PC-9 (cell line): ENCODE measurements around the gene CSF1R. TPM values are rescaled to one million over a fixed set of nuclear protein-coding genes. Genes with fewer than 3 reads are reported as not detected.

ENCODE experiments used
- BruUV-seq: library from RNA; stranded (reverse); fragments of 400-500 nt; replicated peaks from 2 replicates; lab custom pipeline; 2021; lab: Mats Ljungman, UMichigan
- CTCF ChIA-PET: fragments of 300-600 bp; sonication (Branson Sonifier 250); formaldehyde crosslinking; loops from one replicate; lab custom pipeline; 2022; ENCODE audit warnings: antibody characterized with exemption; lab: Charles Lee
- POLR2A ChIA-PET: fragments of 300-600 bp; sonication (Branson Sonifier 250); formaldehyde crosslinking; loops from one replicate; lab custom pipeline; 2022; ENCODE audit warnings: antibody characterized with exemption; ENCODE audit not compliant: unreplicated experiment; lab: Charles Lee
- DNase-seq, 2 experiments: peaks; one replicate each; pipeline versions ENCODE4 v3.0.0 to v3.0.0-alpha.2; 2015 to 2022; ENCODE audit warnings: mixed read lengths in 1 of 2
- H2AFZ ChIP-seq: fragments of 200-600 bp; sonication (generic); 2 replicates; pipeline ENCODE4 v1.8.1; 2017; ENCODE audit warnings: antibody characterized with exemption
- H3F3A ChIP-seq: fragments of 200-600 bp; sonication (generic); 2 replicates; pipeline ENCODE4 v1.8.1; 2017; ENCODE audit warnings: antibody characterized with exemption, mild to moderate bottlenecking, low read depth; ENCODE audit not compliant: insufficient read depth
- H3K27ac ChIP-seq: fragments of 200-600 bp; sonication (generic); 2 replicates; pipeline ENCODE4 v1.6.1; 2016; ENCODE audit warnings: mixed run types
- H3K27me3 ChIP-seq: fragments of 200-600 bp; sonication (generic); 2 replicates; pipeline ENCODE4 v1.6.1; 2016; ENCODE audit warnings: low read depth, mixed run types; ENCODE audit not compliant: insufficient read depth
- H3K36me3 ChIP-seq: fragments of 200-600 bp; sonication (generic); 2 replicates; pipeline ENCODE4 v1.6.1; 2016; ENCODE audit warnings: low read depth, mixed run types
- H3K4me1 ChIP-seq: fragments of 200-600 bp; sonication (generic); replicated peaks from 2 replicates; pipeline ENCODE4 v1.6.1; 2016; ENCODE audit warnings: mixed run types; ENCODE audit not compliant: insufficient read depth
- H3K4me2 ChIP-seq: fragments of 200-600 bp; sonication (generic); 2 replicates; pipeline ENCODE4 v1.6.1; 2017; ENCODE audit warnings: mixed run types
- H3K4me3 ChIP-seq: fragments of 200-600 bp; sonication (generic); 2 replicates; pipeline ENCODE4 v1.6.1; 2016; ENCODE audit warnings: mixed run types
- H3K79me2 ChIP-seq: fragments of 200-600 bp; sonication (generic); 2 replicates; pipeline ENCODE4 v1.6.1; 2017; ENCODE audit warnings: low read depth, mixed run types
- H3K9me2 ChIP-seq: fragments of 200-600 bp; sonication (generic); 2 replicates; pipeline ENCODE4 v1.8.1; 2017; ENCODE audit warnings: mild to moderate bottlenecking; ENCODE audit not compliant: insufficient read depth
- H3K9me3 ChIP-seq: fragments of 200-600 bp; sonication (generic); 2 replicates; pipeline ENCODE4 v1.8.1; 2016; ENCODE audit warnings: low read depth; ENCODE audit not compliant: insufficient read depth
- H4K20me1 ChIP-seq: fragments of 200-600 bp; sonication (generic); 2 replicates; pipeline ENCODE4 v1.8.1; 2017; ENCODE audit not compliant: insufficient read depth
- EZH2 ChIP-seq: fragments of 200-600 bp; sonication (generic); IDR thresholded peaks from 2 replicates; pipeline ENCODE4 v1.8.0; 2017; ENCODE audit warnings: antibody characterized with exemption, low read depth
- intact Hi-C: fragments of 100-400 bp; cut with micrococcal nuclease; formaldehyde crosslinking; loops from one replicate; pipeline ENCODE4 v1.10.0; 2022; ENCODE audit not compliant: unreplicated experiment
- total RNA-seq: library from RNA; stranded (reverse); gene quantifications from 2 replicates; pipeline ENCODE4 v1.2.3, GENCODE V29; 2021
- TF ChIP-seq, protein P1 (sequence below): fragments of 200-600 bp; sonication (generic); conservative IDR thresholded peaks from 2 replicates; pipeline ENCODE4 v1.6.1; 2017; ENCODE audit warnings: mixed run types, antibody characterized with exemption, mild to moderate bottlenecking, moderate library complexity

Gene CSF1R
- total RNA-seq, 1 experiment from 2014 or later: 0.72 TPM

DNA sequence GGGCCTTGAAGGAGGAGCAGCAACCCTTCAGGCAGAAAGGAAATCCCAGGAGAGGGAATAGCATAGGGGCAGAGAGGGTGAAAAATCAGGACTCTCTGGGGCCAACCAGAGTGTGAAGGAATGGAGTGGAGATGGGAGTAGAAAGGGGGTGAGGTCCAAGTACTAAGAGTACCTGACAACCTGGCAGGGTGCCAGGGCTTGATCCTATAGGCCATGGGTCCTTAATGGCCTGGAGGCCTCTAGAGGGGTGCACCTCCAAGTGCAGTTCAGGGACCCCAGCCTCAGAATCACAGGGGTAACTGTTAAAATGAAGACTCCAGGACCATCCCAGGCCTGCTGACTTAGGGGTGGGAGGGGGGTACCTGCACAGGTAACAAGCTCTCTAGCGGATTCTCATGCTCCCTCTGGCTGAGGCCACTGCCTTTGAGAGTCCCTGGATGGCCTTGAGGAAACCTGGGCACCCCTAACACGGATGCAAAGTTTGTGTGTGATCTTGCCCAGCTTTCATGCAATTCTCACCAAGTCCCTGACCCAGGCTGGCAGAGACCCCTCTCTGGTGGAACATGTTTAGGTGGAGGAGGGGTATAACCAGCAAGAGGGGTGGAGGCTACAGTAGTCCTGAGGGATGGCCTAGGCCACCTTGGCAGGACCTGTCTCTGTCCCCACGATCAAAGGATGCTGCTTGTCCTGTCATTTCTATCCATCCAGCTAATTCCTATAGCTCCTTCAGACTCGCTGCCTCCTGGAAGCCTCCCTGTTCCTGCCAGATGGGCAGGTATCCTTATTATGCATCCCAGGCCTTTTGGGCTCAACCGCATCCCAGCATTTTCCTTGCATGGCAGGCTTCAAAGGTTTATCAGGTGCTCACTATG, 17.6 kb upstream of the CSF1R start:
- H3K9me2 ChIP-seq: no peaks in the 10 kb centered on the region
- peaks cover 11% of the 10 kb centered on the region; the same call in 1 of the 2 replicates for H3K4me1 ChIP-seq
- DNase-seq: no peak
- H3K27me3 ChIP-seq: no peaks in the 10 kb centered on the region
- no peaks in the 10 kb centered on the region for H3F3A ChIP-seq
- no peaks in the 10 kb centered on the region for H4K20me1 ChIP-seq
- no TSS peak for BruUV-seq
- H2AFZ ChIP-seq: no peak overlapping the region
- no peak overlapping the region for H3K27ac ChIP-seq
- ChIA-PET CTCF (no interaction called here), POLR2A (no interaction called here)
- H3K79me2 ChIP-seq: no peaks in the 10 kb centered on the region
- intact Hi-C loops: no loop called here
- no peak overlapping the region for H3K4me2 ChIP-seq
- H3K36me3 ChIP-seq: no peaks in the 10 kb centered on the region
- no peaks in the 10 kb centered on the region for H3K9me3 ChIP-seq
- TF ChIP-seq, protein P1, sequence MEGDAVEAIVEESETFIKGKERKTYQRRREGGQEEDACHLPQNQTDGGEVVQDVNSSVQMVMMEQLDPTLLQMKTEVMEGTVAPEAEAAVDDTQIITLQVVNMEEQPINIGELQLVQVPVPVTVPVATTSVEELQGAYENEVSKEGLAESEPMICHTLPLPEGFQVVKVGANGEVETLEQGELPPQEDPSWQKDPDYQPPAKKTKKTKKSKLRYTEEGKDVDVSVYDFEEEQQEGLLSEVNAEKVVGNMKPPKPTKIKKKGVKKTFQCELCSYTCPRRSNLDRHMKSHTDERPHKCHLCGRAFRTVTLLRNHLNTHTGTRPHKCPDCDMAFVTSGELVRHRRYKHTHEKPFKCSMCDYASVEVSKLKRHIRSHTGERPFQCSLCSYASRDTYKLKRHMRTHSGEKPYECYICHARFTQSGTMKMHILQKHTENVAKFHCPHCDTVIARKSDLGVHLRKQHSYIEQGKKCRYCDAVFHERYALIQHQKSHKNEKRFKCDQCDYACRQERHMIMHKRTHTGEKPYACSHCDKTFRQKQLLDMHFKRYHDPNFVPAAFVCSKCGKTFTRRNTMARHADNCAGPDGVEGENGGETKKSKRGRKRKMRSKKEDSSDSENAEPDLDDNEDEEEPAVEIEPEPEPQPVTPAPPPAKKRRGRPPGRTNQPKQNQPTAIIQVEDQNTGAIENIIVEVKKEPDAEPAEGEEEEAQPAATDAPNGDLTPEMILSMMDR: no peak
- no peak for TF ChIP-seq EZH2
- no peak overlapping the region for H3K4me3 ChIP-seq

DNA sequence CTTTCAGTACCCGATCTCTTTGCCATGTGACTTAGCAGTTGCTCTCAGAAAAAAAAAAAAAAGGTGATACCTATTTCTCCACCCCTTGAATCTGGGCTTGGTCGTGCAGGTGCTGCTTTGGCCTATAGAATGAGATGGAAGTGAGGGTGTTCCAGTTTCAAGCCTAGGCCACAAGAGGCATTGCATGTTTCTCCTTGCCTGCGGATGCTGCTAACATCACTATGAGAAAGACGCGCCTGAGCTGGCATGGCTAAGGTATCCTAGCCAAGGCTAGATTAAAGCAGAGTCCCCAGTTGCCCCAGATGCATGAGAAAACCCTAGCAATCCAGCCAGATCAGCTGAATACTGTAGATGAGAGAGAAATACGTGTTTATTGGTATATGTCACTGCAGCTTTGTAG, 14.7 kb upstream of the CSF1R start:
- Histone ChIP-seq H3K79me2 (no peaks in the 10 kb centered on the region), H4K20me1 (no peaks in the 10 kb centered on the region), H3K36me3 (no peaks in the 10 kb centered on the region), H3K4me2 (no peak overlapping the region), H3K4me3 (no peak overlapping the region), H3F3A (no peaks in the 10 kb centered on the region), H3K4me1 (no peaks in the 10 kb centered on the region), H3K27me3 (no peaks in the 10 kb centered on the region), H3K9me3 (no peaks in the 10 kb centered on the region), H3K9me2 (no peaks in the 10 kb centered on the region), H2AFZ (no peak overlapping the region), H3K27ac (no peak overlapping the region)
- BruUV-seq: no TSS peak
- no peak for DNase-seq
- TF ChIP-seq, protein P1: no peak
- no peak for TF ChIP-seq EZH2
- intact Hi-C loops: no loop called here
- CTCF ChIA-PET: interaction anchor here (0.7 kb wide), 1 partner anchor 221 kb away, joined by 7 read pairs; no protein-coding TSS in a partner anchor
- POLR2A ChIA-PET: no interaction called here

DNA sequence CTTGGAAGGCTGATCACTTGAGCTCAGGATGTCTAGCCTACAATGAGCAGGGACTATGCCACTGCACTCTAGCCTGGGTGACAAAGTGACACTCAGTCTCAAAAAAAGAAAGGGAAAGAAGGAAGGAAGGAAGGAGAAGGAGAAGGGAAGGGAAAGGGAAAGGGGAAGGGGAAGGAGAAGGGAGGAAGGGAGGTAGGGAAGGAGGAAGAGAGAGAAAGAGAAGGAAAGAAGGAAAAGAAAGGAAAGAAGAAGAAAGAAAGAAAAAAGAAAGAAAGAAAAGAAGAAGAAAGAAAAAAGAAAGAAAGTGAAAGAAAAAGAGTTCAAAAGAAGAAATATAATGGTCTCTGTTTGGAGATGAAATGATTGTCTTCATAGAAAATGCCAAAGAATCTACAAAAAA, 10.8 kb upstream of the CSF1R start:
- no peaks in the 10 kb centered on the region for H3K27me3 ChIP-seq
- intact Hi-C loops: no loop called here
- H3K36me3 ChIP-seq: no peaks in the 10 kb centered on the region
- no peak overlapping the region for H3K27ac ChIP-seq
- no peaks in the 10 kb centered on the region for H3K4me1 ChIP-seq
- no peaks in the 10 kb centered on the region for H4K20me1 ChIP-seq
- H3K9me2 ChIP-seq: no peaks in the 10 kb centered on the region; the same call in 1 of the 2 replicates
- no peaks in the 10 kb centered on the region for H3K9me3 ChIP-seq
- CTCF ChIA-PET: no interaction called here
- POLR2A ChIA-PET: no interaction called here
- H3K4me3 ChIP-seq: no peak overlapping the region
- H3K79me2 ChIP-seq: no peaks in the 10 kb centered on the region
- no peaks in the 10 kb centered on the region for H3F3A ChIP-seq
- no peak for TF ChIP-seq EZH2
- TF ChIP-seq, protein P1: no peak
- H2AFZ ChIP-seq: no peak overlapping the region
- no peak for DNase-seq
- BruUV-seq: no TSS peak
- no peak overlapping the region for H3K4me2 ChIP-seq
